DMS53 treated with DMSO at 0.1 percent for 48 hours (cell line): ENCODE results near the gene PKNOX1.
"Not testable (repeated sequence)": the region's sequence is repeated elsewhere in the genome, so short reads cannot be mapped to it uniquely, and the experiment has no call there.

ENCODE experiments used
- DNase-seq: peaks from one replicate; lab custom pipeline; 2025; ENCODE audit not compliant: unreplicated experiment; lab: John Stamatoyannopoulos, UW

The PKNOX1 gene

DNA sequence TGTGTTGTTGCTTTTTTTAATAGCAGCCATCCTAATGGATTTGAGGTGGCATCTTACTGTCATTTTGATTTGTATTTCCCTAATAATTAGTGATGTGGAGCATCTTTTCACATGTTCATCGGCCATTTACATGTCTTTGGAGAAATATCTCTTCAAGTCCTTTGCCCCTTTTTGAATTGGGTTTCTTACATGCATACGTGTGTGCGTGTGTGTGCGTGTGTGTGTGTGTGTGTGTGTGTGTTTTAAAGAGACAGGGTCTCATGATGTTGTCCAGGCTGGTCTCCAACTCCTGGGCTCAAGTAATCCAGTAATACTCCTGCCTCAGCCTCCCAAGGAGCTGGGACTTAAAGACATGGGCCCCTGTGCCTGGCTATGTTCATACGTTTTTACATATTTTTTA, 9.5 kb downstream of the PKNOX1 start:
- DNase-seq, result no peak

DNA sequence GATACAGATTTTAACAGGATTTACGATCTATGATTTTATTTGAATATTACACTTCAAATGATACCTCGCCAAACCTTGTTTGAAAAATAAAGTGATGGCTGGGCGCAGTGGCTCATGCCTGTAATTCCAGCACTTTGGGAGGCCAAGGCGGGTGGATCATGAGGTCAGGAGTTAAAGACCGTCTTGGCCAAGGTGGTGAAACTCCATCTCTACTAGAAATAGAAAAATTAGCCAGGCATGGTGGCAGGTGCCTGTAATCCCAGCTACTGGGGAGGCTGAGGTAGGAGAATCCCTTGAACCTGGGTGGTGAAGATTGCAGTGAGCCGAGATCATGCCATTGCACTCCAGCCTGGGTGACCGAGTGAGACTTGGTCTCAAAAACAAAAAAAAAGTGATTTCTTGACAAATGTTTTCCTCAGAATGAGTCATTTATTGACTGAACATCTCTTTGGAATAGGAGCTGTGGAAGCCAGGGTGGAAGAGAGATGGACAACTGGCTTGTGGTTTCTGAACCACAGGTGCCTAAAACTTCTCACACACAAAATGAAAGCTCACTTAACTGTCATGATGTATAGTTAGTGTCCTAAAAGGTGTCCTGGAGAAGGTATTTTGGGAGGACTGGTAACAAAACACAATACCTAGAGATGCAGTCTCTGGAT, 11.9 kb downstream of the PKNOX1 start:
- DNase-seq, result no peak

DNA sequence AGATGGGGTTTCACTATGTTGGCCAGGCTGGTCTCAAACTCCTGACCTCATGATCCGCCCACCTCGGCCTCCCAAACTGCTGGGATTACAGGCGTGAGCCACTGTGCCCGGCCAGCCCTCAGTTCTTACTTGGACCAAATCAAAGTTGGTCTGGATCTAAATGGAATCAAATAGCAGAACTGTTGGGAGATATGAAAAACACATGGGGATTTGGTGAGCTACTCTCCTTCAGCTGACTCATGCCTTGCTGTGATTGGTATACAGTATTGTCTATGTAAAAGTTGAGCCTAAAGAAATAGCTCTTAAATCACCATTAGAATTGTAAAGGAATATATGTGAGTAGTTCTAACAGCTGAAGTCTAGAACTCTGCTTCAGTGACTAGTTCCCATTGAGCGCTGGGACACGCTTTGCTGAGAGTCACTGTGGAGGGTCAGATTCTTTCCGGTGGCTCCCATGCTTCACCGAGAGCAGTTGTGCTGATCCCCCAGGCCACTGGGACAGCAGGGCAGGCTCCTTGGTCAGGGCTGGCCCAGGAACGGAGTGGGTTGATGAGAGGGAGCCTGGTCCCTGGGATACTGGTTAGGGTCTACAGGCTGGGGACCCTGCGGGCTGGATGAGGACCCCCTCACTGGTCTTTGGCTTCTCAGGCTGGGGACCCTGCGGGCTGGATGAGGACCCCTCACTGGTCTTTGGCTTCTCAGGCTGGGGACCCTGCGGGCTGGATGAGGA, 14.0 kb downstream of the PKNOX1 start:
- no peak for DNase-seq

DNA sequence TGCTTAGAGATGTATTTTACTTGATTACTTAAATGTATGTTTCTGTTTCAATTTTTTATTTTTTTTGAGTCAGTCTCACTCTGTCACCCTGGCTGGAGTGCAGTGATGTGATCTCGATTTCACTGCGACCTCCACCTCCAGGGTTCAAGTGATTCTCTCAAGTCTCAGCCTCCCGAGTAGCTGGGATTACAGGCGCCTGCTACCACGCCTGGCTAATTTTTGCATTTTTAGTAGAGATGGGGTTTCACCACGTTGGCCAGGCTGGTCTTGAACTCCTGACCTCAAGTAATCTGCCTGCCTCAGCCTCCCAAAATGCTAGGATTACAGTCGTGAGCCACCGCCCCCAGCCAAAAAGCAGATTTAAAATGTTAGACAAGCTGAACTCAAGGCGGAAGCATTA, 15.0 kb downstream of the PKNOX1 start:
- DNase-seq, result not testable (repeated sequence)

DNA sequence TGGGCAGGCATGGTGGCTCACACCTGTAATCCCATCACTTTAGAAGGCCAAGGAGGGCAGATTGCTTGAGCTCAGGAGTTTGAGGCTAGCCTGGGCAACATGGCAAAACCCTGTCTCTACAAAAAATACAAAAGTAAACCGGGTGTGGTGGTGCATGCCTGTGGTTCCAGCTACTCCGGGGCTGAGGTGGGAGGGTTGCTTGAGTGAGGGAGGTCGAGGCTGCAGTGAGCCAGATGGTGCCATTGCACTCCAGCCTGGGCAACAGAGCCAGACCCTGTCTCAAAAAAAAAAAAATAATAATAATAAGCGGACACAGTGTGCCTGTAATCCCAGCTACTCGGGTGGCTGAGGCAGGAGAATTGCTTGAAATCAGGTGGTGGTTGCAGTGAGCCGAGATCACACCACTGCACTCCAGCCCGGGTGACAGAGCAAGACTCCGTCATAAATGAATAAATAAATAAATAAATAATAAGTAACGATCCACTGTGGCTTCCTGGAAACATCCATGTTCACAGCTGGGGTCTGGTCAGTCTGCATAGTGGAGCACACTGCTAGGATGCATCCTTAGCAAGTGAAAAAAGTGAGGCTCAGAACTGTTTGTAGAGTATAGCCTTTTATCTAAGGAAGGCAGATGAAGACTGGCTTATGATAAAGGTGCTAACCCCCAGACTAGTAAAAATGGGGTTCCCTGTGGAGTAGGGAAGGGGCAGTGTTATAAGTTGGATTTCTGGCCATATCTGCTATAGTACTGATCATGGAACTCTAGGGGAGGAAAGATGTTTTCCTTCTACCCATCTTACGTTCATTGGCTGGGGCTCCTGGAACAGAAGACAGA, 15.7 kb downstream of the PKNOX1 start:
- no peak for DNase-seq

DNA sequence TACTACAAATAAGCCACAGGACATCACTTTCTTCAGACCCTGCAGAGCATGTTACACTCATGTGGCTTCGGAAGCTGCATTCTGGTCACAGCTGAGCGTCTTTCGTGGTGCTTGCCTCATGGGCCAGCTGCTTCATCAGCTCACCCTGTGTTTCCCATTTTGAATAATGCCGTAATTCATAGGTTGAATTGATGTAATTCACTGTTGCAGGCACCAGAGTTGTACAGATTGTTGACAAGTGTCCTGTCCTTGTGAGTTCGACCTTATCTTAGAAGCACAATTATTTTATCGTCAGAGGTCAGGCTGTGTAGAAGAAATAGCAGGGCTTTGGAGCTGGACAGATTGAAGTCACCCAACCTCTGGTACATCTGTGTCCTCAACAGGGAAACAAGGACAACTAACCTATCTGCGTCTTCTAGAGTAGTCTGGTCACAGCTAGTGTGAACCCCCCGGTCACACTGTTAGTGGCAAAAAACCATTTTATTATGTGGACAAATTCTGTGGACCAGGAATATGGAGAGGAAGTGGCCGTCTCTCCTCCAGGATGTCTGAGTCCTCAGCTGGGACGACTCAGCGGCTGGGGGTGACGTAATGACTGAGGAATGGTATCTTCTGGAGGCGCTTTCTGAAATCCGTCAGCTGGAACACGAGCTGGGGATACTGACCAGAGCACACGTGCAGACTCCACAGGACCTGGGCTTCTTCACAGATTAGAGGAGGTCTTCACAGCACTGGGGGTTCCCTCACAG, 17.8 kb downstream of the PKNOX1 start:
- DNase-seq, result no peak

DNA sequence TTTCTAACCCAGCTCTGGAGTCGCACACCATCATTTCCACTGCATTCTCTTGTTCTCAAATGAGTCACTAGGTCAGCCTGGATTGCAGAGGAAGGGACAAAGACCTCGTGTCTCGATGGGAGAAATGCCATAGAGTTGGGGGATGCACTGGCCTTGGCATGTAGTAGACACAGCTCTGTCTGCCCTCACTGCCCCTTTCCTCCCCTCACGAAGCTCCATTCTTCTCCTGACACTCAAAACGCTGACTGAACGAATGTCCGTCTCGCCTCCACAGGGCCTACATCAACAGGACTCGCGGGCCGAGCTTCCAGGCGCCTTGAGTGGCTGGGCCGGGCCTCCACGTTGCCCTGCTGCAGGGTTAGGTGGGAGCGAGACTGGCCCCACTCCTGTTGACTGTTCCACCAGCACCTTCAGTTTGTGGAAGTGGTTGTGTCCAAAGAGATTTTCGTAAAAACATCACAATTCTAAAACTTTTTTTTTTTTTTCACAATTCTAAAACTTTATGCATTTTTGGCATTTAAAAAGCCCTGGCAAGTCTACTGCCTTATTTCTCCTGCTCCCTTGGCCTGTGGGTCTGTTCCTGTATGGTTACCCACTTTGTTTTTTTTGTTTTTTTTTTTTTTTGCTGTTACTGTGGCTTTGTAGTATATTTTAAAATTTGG, 18.8 kb downstream of the PKNOX1 start:
- no peak for DNase-seq

DNA sequence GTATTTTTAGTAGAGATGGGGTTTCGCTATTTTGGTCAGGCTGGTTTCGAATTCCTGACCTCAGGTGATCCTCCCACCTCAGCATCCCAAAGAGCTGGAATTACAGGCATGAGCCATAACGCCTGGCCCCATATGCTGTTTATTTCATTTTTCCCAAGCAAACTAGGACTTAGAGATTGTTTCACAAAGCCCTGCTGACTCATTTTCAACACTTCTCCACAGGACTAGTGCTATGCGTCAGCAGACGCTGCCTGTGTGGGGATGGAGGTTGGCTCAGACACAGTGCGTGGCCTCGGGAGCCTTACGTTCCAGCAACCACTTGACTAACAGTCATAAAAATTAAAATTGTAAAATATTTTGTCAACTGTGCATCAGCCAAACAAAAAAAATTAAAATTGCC, 22.7 kb downstream of the PKNOX1 start:
- no peak for DNase-seq

DNA sequence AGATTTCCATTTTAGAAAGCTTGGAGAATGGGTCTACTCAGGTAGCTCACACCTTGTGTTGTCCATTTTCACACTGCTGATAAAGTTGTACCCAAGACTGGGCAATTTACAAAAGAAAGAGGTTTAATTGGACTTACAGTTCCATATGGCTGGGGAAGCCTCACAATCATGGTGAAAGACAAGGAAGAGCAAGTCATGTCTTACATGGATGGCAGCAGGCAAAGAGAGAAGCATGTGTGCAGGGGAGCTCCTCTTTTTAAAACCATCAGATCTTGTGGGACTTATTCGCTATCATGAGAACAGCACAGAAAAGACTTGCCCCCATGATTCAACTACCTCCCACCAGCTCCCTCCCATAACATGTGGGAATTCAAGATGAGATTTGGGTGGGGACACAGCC, 23.6 kb downstream of the PKNOX1 start:
- DNase-seq, result not testable (repeated sequence)

DNA sequence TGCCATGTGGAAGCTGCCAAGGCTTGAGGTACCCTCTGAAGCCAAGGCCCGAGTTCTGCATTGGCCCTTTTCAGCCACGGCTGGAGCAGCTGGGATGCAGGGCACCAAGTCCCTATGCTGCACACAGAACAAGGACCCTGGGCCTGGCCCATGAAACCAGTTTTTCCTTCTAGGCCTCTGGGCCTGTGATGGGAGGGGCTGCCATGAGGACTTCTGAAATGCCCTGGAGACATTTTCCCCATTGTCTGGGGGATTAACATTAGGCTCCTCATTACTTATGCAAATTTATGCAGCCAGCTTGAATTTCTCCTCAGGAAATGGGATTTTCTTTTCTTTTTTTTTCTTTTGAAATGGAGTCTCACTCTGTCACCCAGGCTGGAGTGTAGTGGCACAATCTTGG, 24.8 kb downstream of the PKNOX1 start:
- not testable (repeated sequence) for DNase-seq

DNA sequence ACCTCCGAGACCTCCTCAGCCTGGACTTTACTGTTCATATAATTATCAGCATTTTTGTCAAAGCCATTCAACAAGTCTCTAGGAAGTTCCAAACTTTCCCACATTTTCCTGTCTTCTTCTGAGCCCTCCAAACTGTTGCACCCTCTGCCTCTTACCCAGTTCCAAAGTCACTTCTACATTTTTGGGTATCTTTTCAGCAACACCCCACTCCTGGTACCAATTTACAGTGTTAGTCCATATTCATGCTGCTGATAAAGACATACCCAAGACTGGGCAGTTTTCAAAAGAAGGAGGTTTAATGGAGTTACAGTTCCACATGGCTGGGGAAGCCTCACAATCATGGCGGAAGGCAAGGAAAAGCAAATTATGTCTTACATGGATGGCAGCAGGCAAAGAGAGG, 25.7 kb downstream of the PKNOX1 start:
- not testable (repeated sequence) for DNase-seq

DNA sequence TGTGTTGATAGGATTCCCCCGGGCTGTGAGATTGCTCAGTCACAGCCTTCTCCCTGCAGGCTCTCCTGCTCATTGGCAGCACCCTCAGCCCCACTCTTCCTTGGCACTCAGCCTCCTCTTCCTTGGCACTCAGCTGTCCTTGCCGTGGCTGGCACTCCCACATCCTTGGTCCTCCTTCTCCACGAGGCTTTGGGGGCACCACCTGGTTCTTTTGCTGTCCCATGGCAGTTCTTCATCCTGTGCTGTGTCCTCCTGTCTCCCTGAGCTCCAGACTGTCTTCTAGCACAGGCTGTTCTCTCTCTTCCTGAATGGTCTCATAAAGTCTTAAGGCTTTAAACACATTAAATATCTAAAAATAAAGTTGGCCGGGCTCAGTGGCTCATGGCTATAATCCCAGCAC, 27.0 kb downstream of the PKNOX1 start:
- no peak for DNase-seq

DNA sequence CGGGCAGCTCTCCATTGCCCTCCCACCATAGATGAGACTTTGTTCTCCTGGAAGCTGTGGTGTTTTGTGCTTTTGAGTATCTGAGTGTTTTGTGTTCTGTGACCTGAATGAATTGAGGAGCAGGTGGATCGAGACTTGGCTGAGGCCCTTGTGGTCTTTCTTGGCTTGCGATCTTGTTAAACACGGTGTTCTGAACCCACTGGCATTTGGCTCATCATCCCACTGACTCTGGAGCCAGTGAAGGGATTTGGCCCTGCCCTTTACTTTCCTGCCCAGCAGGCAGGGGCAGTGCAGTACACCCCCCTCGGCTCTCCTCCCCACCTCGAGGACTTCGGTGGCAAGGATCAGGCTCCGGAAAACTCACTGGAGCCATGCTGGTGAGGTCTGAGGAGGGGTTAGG, 30.6 kb downstream of the PKNOX1 start:
- no peak for DNase-seq

DNA sequence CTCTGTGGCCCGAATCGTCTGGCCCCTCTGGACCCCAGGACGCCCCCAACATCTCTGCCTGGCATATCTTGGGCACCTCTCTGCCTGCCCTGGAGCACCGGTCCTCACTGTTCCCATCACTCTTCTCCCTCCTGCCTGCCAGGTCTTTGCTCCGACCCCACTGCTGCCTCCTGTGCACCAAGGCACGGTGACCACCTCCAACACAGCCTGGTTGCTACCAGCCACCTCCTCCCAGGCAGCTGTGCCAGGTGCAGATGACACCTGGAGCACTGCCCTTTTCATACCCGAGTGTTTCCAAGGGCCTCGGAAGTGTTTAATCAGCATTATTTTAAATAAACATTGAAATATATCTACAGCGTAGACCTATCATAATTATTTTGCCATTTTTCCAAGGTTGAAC, 31.3 kb downstream of the PKNOX1 start:
- DNase-seq, result peak; percentile 38

DNA sequence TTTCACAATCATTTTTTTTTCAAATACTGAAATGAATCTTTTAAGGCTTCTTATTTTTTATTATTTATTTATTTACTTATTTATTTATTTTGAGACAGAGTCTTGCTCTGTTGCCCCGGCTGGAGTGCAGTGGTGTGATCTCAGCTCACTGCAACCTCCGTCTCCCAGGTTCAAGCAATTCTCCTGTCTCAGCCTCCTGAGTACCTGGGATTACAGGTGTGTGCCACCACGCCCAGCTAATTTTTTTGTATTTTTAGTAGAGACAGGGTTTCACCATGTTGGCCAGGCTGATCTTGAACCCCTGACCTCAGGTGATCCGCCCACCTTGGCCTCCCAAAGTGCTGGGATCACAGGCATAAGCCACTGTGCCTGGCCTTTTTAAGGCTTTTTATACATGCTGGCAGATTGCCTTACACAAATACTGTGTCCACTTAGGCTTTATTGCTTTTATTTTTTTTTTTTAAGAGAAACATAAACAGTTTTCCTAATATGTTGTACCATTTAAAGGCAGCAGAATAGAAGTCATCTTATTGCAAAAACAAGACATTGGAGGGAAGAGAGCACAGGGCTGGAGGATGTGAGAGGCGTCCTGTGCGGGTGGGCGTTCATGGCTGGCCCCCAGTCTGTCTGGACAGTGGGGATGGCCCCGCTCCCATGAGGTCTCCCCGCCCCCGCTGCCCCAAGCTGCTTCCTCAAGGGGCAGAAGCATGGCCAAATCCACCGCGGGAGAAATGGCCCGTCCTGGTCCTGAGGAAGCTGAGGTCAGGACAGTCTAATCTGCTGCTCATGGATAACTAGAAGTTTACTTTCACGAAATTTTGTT, 31.9 kb downstream of the PKNOX1 start:
- DNase-seq, result not testable (repeated sequence)

DNA sequence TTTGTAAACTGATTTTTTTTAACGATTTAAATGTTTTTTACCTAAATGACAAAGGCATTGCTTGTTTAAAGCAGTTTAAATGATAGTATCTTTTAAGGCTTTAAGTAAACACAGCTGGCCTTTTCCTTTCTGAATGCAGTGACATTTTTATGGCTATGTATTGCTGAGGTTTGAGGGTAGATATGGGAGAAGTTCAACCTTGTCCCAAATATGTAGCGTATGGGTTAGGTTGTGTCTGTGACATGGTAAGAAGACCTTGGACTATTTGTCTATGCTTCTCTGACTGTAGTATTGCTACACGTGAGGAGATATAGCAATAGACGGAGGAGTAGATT, 32.5 kb downstream of the PKNOX1 start:
- DNase-seq, result no peak

DNA sequence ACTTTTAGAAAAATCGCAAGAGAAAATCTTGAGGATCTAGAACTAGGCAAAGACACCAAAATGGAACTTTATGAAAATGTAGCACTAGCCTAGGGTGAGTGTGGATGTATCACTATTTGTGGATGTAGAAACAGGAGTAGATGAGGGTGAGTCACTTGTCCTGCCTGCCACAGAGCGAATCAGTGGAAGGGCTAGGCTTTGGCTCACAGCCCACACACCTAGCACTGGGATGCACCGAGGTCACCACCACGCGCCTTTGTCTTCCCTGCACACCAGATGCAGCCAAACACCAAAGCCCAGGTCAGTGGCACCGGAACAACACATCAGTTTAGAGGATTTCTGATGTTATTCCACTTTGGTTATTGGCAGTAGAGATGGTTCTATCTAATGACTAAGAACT, 38.2 kb downstream of the PKNOX1 start:
- DNase-seq, result no peak

DNA sequence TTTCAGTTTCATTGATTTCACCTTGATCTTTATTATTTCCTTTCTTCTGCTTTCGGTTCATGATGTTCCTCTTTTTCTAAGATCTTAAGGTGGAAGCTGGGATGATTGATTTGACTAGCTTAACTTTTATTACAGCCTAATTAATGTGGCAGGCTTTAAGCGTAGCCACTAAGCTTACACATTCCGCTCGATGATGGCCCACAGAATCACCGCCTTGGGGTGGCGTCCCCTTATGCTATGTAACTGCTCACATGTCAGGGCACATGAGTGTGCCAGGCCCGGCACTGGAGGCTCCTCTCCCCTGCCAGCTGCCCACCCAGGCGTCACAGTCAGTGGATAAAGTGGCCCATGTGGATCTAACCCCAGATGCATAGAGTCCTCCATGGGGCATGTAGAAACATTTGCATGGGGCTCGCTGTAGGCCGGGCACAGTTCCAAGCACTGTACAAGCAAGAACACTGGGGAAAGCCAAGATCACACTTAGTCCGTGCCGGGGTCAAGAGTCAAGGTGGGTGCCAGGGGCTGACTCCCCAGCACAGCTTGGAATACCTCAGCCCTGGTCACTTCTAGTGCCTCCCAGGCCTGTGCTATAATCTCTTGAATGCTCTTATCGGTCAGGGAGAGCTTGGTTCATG, 41.7 kb downstream of the PKNOX1 start:
- DNase-seq, result no peak

DNA sequence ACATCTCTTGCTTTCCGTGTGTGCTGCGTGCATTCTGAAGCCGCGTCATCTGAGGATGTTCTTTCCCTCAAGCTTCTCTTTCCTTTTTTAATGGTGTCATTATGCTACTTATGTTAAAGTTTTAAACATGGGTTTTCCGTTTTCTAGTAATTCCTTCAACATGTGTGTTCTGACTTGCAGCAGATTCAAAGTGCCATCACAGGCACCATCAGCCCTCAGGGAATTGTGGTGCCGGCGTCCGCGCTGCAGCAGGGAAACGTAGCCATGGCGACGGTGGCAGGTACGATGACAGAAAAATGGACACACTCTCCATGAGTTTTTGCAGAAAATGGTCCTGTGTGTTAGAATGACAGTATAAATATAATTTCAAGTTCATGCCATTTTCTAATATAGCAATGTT, 42.4 kb downstream of the PKNOX1 start:
- no peak for DNase-seq

DNA sequence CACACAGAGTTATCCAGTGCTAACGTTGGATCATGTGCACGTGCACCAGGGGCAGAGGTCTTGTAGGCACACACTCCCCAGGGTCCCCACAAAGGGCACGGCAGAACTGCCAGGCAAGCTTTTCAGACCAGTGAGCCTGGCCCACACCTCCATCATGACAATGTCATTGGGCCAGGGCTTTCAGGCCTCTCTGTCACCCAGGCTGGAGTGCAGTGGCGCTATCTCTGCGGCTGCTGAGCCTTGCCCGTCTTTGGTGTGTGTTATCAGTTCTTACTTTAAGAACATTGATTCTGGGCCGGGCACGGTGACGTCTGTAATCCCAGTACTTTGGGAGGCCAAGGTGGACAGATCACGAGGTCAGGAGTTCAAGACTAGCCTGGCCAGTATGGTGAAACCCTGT, 44.2 kb downstream of the PKNOX1 start:
- DNase-seq, result no peak
